GM18499 (cell line): ENCODE results near the gene PDGFD.

ENCODE experiments used
- ATAC-seq: cut with Tn5 transposase; IDR thresholded peaks from one replicate; pipeline ENCODE4 v1.9.1; 2021; ENCODE audit warnings: moderate number of reproducible peaks; ENCODE audit not compliant: insufficient read depth, unreplicated experiment

Gene PDGFD

DNA sequence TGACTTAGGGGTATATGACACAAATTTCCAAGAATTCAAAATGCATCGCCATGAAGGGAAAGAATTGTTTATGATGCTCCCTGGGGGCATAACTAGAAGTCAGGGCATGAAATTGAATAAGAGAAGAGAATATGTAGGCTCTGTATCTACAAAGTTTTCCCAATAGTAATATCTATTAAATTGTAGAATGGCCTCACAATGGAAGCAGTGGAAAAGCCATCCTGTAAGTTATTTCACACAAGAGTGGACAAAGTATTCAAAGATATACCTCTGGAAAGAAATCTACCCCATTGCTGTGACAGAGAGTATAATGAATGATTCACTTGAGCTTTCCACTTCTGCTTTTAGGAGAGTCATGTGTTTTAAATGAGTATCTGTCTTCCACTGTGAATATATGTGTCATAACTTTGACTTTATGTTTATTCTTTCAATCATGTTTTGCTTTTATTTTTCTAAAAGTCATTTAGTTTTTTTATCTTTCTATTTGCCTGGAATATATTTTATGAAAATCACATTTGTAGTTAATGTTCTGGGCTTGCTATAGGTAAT, 193.2 kb downstream of the PDGFD start:
- ATAC-seq: peak; percentile 98

DNA sequence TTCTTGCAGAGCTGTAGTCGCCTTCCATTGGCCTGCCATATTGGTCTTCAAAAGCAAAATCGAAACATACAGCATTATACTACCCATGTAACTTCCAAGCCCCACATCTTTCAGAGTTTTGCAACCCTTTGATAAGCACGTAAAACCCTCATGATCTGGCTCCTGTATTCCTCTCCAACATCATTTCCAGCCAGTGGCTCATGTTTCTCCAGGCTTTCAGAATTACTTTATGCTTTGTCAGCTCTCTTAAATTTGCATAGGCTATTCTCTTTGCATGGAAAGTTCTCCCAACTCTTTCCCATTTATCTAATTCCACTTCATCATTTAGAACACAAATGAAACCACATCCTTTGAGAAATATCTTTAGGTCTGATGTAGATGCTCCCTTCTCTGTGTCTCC, 195.3 kb downstream of the PDGFD start:
- ATAC-seq: no peak

DNA sequence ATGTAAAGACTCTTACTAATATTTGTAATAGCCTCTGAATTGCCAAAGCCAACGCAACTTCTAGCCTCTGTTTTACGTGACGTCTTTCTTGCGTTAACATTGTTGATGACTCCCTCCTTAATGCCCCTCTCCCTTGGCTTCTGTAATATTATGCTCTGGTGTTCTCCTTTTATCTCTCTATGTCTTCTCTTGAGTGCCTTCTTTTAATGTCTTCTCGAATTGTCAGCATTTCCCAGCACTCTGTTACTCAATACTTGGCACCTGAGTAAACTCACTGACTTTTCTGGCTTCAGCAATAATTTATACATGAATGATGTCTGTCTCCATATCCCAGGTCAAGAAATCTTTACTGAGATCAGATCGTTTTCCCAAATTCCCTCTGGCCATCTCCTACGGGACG, 196.0 kb downstream of the PDGFD start:
- ATAC-seq: no peak

DNA sequence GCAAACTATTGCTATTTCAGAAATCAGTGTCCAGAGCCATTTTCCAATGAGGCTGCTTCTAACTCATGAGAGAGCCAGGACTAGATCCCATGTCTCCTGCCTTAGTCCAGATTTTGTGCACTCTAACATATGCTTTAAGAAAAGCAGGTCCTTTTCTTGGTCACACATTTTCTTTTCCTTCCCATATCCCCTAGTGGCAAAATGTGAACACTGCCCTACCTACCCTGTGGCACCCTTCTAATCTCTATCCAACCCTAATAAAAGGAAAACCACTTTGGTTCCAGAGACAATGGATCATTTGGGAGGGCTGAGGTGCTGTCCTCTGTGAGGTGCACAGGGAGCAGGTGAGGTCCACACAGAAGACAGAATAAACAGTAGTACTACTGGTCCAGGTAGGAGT, 199.6 kb downstream of the PDGFD start:
- ATAC-seq: no peak

DNA sequence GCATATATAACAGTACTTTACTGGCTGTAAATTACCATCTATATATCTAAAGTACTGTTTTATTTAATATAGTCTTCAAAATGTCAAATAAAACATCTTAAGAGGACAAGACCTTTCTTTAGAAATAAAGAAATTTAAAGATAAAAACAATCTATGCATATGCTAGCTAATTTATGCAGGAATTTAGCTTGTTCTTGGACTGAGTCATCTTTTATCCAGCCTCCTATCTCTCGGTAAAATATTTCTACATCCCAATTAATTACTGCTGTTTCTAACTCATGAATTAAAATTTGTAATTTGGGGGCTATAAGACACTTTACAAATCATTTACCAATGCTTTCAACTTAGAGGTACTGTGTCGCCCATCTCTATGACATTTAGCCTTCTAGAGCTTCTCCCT, 200.3 kb downstream of the PDGFD start:
- no peak for ATAC-seq

DNA sequence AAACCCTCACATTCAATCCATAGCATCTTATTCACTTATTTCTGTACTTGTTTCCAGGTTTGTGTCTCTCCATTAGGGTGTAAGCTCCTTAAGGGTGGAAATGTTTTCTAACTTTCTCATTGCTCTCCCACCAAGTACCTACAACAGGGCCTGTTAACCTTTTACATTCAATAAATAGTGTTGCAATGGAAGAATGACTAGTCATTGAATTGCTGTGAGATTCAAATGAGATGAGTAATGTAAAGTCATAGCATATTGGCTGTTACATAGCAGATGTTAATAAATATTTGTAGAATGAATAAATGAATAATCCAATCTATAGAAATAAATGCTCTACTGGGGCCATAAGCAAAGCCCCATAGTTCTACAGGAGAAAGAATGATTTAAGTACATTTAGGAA, 202.9 kb downstream of the PDGFD start:
- no peak for ATAC-seq

DNA sequence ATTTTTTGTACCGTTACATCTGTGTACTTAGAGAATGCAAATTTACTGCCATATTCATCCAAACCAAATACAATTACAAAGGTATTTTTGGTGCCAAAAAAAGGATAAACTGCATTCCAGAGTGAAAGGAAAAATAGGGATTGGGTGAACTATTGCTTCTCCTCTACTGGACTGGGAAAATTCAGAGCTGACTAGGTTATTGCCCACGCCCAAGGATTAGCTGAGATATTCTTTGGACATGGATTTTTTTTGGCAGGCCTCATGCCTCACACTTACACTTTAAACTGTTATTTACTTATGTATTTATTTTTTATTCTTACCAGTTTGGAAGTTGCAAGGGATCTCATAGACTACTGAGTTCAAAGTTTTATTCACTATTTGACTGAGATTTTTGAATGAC, 203.8 kb downstream of the PDGFD start:
- ATAC-seq: no peak

DNA sequence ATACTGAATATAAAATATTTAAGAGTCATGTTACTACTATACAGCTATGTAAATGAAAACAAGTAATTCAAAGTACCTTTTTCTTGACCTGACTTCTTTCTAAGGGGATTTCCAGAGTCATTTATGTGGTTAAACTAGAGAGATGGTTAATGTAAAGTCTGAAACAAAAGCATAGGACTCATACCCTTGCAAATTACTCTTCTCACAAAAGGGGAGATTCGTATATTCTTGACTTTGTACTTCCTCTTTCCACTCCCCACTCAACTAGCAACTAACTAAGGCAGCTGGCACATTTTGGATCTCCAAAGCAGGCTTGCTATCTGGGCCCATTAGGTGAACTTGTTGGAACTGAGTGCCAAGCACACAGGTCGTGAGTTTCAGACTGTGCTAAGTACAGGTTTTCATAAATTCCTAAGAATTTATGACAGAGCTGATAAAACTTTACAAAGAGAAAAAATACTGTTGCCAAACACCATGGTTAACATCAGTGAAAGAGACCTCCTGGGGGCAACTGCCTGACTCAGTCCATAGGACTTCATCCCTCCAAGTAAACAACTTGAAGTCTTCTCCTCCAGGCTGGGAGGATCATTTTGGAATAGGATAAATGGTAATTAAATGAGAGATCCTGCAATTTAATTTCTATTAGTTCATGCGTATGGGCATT, 204.5 kb downstream of the PDGFD start:
- ATAC-seq: peak; percentile 99

DNA sequence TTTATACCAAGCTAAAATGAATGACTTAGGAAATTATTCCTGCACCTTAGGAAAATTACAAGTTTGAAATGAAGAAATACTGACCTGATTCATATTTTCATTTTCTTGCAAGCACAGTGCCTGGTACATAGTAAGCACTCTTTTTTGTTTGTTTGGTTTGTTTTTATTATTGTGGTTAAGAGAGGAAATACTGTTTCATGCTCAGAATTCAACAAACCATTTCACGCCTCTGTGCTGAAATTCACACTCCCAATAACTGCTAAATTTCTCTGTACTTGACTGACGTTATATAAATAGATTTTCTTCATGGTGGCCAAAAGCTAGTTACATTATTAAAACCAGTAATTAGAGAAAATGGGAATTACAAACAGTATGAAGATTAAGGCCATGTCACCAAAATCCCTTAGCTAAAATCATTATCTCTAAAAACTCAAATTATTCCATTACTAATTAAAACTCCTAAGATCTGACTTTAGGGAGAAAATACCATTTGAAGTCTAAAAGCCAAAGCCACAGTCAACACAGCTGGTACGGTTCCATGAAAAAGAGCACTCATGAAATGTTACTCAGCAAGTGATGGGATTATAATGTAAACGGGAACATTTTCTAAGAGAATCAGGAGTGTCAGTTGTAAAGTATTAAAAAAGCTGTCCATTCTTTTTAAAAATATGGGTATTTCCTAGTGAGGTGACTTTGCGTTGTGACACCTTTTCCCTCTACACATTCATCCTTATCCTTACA, 205.3 kb downstream of the PDGFD start:
- ATAC-seq: no peak

DNA sequence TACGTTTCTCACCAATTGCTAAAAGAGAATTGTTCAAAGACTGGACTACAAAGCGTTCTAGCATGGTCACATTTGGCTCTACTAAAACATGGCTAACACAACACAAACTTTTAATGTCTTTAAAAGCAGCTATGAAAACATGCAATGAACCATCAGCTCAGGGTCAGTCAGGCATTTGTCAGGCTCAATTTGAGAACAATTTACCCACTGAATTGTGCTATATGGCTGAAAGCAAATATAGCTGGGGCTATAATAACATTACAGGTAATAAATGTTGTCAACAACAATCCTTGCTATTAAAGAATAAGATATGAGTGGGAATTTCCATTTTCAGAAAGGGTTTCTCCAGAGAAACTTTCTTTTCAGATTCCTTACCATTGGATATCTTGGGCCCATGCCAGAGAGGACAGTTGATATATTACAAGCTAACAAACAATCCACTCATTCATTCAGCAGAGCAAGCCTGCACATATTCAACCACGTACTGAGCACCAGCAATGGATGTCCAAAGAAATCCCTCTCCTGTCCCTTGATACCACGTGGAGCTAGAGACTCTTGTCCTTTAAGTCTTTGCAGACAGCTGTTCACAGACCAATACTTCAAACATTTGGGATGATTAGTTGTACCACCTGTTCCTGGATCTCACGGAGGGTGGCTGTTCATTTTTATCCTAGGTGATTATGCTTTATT, 210.0 kb downstream of the PDGFD start:
- ATAC-seq: no peak

DNA sequence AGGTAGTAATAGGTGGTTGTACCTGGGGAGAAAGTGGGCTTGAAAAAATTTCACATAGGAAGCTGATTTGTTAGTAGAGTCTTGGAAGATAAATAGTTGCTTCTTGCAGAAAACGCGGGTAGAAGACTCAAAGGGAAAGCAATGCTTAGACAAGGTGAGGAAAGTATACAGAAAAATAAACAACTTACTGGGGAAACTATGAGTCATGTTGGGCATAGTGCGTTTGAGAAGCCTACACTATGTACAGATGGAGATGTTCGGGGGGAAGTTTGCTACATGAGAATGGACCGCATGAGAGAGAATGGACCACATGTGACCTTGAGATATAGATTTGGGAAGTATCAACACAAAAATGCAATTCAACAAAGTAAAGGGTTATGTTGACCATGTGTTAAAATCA, 214.2 kb downstream of the PDGFD start:
- no peak for ATAC-seq

DNA sequence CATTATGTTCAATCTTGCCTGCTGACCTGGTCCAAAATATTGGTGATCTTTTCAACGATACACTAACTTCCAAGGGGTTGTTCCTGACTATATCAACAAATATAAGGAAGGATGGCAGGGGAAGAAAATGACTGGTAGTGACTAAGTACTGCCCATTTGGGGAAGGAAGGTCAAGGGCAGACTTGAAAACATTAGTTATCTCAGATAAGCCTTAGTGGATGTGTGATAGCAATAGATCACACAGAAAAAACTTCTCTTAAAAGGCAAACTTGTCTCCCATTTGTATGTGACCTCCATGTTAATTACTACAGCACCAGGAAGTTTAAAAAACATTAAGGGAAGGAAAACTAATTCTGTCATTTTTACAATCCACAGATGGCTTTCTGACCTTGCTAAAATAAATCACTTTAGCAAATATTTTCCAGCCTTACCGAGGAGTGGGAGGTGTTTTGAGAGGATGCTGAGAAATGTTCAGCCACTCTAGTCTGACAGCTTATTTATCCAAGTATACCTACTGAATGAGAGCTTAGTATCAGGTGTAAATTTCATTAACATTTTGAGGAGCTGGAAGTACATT, 215.7 kb downstream of the PDGFD start:
- no peak for ATAC-seq

DNA sequence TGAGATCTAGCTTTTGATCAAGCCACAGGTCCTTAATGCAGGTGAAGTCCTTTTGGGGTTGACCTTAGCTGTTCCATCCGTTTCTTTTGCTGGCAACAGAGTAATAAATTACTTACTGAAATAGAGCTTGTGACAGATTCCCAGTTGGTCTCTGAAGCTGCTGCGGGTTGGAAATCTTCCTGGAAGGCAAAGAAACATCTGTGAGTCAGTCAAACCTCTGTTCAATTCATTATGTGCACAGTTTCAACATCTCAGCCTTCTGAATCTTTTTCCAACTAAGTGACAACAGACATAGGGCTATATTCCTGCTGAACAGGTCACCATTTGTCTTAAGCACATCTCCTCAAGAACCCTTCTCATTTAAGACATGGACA, 216.4 kb downstream of the PDGFD start:
- ATAC-seq: no peak

DNA sequence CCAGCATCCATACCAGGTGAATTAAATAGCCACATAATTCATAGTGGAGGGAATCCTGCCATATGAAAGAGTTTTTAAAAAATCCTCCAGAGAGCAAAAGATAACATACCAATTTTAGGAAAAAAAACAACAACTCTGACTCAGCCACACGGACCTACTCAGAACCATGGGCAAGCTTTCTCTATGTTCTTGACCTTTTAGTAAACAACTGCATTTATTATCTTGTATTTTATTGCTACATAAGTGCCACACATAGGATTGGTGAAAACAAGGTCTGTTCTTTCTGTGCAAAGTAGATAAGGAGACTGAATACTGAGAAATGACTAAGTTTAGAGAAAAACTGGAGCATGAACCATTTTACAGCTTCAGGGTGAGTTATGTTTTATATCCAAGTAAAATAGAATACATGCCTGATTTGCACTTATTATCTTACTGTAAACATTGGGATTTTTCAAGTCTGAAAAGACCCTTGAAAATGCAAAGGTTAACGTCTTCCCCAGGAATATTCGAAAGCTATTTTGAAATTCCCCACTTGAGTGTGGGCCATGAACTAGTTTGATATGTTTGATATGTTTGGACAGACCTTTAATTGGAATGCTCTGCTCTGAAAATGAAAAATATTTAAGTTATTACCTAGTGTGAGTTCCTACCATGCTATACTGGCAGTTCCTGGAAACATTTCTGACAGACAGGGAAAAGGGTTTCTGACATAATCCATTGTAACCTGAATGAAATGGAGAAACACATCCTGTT, 217.0 kb downstream of the PDGFD start:
- ATAC-seq: no peak

DNA sequence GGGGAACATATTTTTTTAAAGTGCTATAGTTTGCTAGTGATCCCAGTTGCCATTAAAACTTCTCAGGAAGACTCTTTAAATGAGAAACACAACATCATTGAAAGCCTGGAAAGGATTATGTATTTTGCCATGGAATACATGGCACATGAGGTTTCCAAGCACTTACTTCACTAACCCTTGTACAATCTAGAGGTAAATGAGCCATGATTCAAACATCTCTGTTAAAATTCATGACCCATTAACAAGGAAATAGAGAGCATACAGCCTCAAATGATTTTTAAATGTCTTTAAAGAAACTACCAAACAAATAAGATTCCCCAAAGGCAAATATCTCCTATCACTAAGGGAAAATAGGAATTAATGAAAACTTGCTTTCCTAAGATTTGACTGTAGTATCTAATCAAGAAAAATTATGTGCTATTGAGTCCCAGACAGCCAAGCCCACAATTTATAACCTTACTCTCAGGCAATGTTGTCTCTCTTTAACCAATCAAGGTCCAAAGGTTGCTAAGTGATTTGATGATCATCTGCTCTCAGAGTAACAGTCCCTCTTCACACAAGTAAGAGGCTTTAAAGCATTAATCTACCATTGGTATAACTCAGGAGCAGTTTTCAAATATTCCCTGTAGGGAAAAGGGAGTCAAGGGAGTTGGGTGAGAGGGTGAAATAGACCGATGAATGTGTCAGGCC, 219.6 kb downstream of the PDGFD start:
- ATAC-seq: no peak

DNA sequence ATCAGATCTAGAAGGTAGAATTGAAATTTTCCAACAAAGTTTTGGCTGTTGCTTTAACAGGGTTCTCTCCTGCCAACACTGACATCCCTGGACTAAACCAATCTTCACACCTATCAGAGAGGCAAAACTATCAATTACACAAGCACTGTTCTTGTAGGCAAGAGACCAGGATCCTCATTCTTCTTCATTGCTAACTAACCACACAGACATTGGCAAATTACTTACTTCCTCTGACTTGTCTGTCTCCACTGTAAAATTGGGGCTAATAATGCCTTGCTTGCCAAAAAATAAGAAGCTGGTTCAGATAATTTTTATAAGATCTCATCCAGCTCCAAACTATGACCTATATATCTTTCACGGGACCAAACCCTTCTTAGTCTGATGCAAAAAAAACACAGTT, 221.3 kb downstream of the PDGFD start:
- ATAC-seq: no peak

DNA sequence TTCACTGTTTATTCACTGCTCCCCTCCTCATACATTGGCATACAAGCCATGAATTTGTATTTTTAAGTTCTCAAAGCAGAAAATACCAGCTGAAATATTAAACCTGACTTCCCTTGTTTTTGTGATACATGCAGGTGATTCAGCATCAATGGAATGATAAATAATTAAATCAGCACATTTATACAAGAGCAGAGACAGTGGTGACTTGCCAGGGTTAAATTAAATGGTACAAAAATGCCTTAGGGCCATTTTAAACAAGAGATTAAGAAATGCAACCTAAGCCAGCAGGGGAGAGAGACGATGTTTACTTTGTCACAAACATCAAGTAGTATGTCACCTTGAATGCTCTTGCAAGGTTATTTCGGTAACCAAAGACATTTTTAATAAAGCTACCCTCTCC, 223.4 kb downstream of the PDGFD start:
- no peak for ATAC-seq

DNA sequence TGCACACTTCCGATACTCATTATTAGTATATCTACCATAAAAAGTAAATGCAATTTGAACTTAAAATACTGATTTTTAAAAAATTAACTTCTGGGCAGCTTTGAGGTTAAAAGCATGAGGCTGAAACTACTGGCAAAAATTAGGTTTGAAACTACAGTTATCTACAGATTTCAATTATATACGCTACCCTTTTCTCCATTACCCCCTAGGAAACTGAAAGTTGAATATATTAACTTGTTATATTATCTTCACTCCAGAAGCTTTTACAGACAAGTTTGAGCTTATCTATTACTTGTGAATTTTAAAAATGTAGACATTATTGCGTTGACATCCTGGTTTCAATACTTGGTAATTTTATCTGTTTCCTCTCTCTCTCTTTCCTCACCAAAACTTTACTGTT, 224.3 kb downstream of the PDGFD start:
- no peak for ATAC-seq

DNA sequence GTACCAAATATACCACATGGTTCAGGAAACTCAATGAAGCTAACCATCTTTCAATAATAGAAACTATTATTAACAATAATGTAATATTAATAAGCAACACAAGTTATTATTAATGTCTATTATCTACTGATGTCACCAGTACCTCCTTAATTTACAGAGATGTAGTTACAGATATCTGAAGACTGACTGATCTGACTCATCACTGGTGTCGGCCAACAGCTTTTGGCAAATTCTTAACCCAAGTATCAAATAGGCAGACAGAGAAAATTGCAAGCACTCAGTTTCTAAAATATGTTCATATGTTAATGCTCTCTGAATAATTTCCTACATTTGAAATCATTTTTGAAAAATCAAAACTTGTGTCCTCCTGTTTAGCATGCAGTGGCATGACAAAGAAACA, 227.9 kb downstream of the PDGFD start:
- no peak for ATAC-seq

DNA sequence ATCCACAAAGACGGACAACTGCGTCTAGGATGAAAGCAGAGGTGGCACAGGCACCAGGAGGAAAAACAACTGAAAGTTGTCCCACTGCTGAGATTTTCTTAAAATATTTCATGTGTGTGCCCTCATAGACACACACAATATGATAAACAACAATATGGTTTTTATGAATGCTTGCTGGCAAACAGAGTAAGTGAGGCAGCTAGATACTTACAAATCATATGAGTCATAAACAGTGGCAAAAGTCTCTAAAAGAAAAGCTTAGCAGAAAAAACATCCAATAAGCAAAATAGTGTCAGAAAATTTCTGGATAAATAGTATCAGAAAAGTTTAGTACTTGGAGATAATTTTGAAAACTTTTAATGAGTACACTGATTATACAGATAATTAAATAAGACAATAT, 228.7 kb downstream of the PDGFD start:
- no peak for ATAC-seq
